Lung (tissue), 12 donors: Measurements from ENCODE around the gene TMEM131. TPM values are rescaled to one million over a fixed set of nuclear protein-coding genes. Genes with fewer than 3 reads are reported as not detected.
"Not testable (repeated sequence)": the region's sequence is repeated elsewhere in the genome, so short reads cannot be mapped to it uniquely, and the experiment has no call there.

ENCODE experiments used
- ATAC-seq: fragments of 200-7000 bp; cut with Tn5 transposase; one replicate; pipeline ENCODE4 v1.9.1; 2020; ENCODE audit warnings: moderate number of reproducible peaks; ENCODE audit not compliant: insufficient read depth, low FRiP score
- DNase-seq, 3 donors: peaks; one replicate each; pipeline ENCODE4 v3.0.0-alpha.2; 2013 to 2017
- H3K27ac ChIP-seq, 2 donors: one replicate each; pipeline ENCODE4 v1.5.1; 2013; ENCODE audit warnings: mild to moderate bottlenecking in 2 of 2, moderate library complexity in 2 of 2, control low read depth in 1 of 2, inconsistent platforms in 1 of 2, low read depth in 1 of 2, low read length in 1 of 2
- H3K27me3 ChIP-seq, 3 donors: one replicate each; pipeline ENCODE4 v1.5.1; 2013; ENCODE audit warnings: low read length in 2 of 3; ENCODE audit not compliant: control insufficient read depth in 3 of 3, insufficient read depth in 3 of 3
- H3K36me3 ChIP-seq, 4 donors: one replicate each; pipeline ENCODE4 v1.5.1; 2013; ENCODE audit warnings: low read length in 4 of 4, mild to moderate bottlenecking in 1 of 4, moderate library complexity in 1 of 4; ENCODE audit not compliant: control insufficient read depth in 4 of 4, insufficient read depth in 4 of 4
- H3K4me1 ChIP-seq, 5 donors: one replicate each; pipeline ENCODE4 v1.5.1; 2013; ENCODE audit warnings: low read length in 5 of 5, mild to moderate bottlenecking in 2 of 5, moderate library complexity in 1 of 5; ENCODE audit not compliant: control insufficient read depth in 5 of 5, insufficient read depth in 5 of 5
- H3K4me3 ChIP-seq: one replicate; pipeline ENCODE4 v1.5.1; 2013; ENCODE audit warnings: mild to moderate bottlenecking, control low read depth, moderate library complexity
- H3K9ac ChIP-seq, 2 donors: one replicate each; pipeline ENCODE4 v1.5.1; 2013; ENCODE audit warnings: low read length in 2 of 2, control low read depth in 1 of 2; ENCODE audit not compliant: insufficient read depth in 1 of 2
- H3K9me3 ChIP-seq, 4 donors: one replicate each; pipeline ENCODE4 v1.5.1; 2013; ENCODE audit warnings: low read length in 3 of 4, mild to moderate bottlenecking in 1 of 4, moderate library complexity in 1 of 4; ENCODE audit not compliant: control insufficient read depth in 4 of 4, insufficient read depth in 3 of 4
- WGBS, 2 donors: extraction: QIAGEN DNeasy Blood & Tissue Kit; methylation state at CpG; one replicate each; pipeline ENCODE4 v1.1.7; 2013; 5-methylcytosine and 5-hydroxymethylcytosine counted together
- polyA plus RNA-seq, 2 donors: library from polyadenylated mRNA; stranded (reverse); fragments of 200-250 nt; gene quantifications; one replicate each; pipeline ENCODE4 v1.2.1, GENCODE V29; 2013
- total RNA-seq, 2 donors: library from RNA; depleted of rRNA in 1 of 2; stranded (reverse); fragments of >200 nt in 1 of 2; gene quantifications; one replicate each; pipeline ENCODE4 v1.2.1, GENCODE V29; 2014 to 2021
- TF ChIP-seq, protein P1 (sequence below): IDR thresholded peaks from 2 replicates; pipeline ENCODE4 v1.5.1; 2012; ENCODE audit warnings: mild to moderate bottlenecking; ENCODE audit errors: control extremely low read depth, extremely low read depth
- donor health status: control.
- donor health status: control.
- donor health status: Bipolar disorder and iron deficiency.
- donor health status: healthy.
- donor health status: DM: yes; HTN: yes; CAD: no.

TMEM131 gene
- total and polyA plus RNA-seq, 4 donors, result 9.3 to 54.0 (median 23.7) TPM

- no peaks in the 10 kb centered on the region for H3K36me3 ChIP-seq
- peaks cover 0 to 9% (median 6%) of the 10 kb centered on the region in 5 donors for H3K4me1 ChIP-seq
- H3K4me3 ChIP-seq, result no peak overlapping the region
- H3K9me3 ChIP-seq, result no peaks in the 10 kb centered on the region
- TF ChIP-seq, protein P1, sequence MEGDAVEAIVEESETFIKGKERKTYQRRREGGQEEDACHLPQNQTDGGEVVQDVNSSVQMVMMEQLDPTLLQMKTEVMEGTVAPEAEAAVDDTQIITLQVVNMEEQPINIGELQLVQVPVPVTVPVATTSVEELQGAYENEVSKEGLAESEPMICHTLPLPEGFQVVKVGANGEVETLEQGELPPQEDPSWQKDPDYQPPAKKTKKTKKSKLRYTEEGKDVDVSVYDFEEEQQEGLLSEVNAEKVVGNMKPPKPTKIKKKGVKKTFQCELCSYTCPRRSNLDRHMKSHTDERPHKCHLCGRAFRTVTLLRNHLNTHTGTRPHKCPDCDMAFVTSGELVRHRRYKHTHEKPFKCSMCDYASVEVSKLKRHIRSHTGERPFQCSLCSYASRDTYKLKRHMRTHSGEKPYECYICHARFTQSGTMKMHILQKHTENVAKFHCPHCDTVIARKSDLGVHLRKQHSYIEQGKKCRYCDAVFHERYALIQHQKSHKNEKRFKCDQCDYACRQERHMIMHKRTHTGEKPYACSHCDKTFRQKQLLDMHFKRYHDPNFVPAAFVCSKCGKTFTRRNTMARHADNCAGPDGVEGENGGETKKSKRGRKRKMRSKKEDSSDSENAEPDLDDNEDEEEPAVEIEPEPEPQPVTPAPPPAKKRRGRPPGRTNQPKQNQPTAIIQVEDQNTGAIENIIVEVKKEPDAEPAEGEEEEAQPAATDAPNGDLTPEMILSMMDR, result no peak
- DNase-seq, result no peak
- no peak for ATAC-seq
- H3K27me3 ChIP-seq, result no peaks in the 10 kb centered on the region
- H3K27ac ChIP-seq, result no peak overlapping the region
- H3K9ac ChIP-seq, result no peak overlapping the region
Measured at GRCh38 chr2:97963079-97963406, 32.7 kb downstream of the TMEM131 start.

DNA sequence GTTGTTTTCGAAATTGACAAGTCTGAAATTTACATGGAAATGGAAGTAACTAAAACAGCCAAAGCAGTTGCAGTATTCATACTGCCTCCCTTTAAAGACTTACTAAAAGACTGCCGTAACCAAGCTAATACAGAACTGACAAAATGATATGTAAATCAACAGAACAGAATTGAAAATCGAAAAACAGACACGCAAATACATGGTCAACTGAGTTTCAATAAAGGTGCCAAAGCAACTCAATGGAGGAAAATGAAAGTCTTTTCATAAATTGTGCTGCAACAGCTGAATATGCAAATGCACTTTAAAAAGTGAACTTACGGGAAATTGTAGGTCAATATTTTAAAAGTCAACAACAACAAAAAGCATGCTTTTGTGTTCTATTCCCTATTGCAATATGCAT lies 34.2 kb downstream of the TMEM131 start:
- TF ChIP-seq, protein P1, result no peak
- no peaks in the 10 kb centered on the region for H3K36me3 ChIP-seq
- no peaks in the 10 kb centered on the region for H3K9me3 ChIP-seq
- H3K4me3 ChIP-seq, result no peak overlapping the region
- 78 to 96% methylated on average over 5 of the region's 5 CpGs for WGBS, 2 donors
- no peak overlapping the region for H3K9ac ChIP-seq
- H3K27me3 ChIP-seq, result no peaks in the 10 kb centered on the region
- H3K4me1 ChIP-seq, result peaks cover 0 to 12% (median 0%) of the 10 kb centered on the region in 5 donors
- DNase-seq (no peak), ATAC-seq (no peak)
- H3K27ac ChIP-seq, result no peak overlapping the region

GRCh38 chr2:97958184-97958583 lies 37.6 kb downstream of the TMEM131 start:
- TF ChIP-seq, protein P1, result no peak
- no peaks in the 10 kb centered on the region for H3K9me3 ChIP-seq
- H3K27ac ChIP-seq, result no peak overlapping the region
- H3K27me3 ChIP-seq, result no peaks in the 10 kb centered on the region
- ATAC-seq (no peak), DNase-seq (no peak)
- H3K9ac ChIP-seq, result no peak overlapping the region
- H3K4me3 ChIP-seq, result no peak overlapping the region
- 81 to 86% methylated on average over 2 of the region's 2 CpGs for WGBS, 2 donors
- peaks cover 0 to 10% (median 0%) of the 10 kb centered on the region in 5 donors for H3K4me1 ChIP-seq
- H3K36me3 ChIP-seq, result no peaks in the 10 kb centered on the region

GRCh38 chr2:97957432-97958183 lies 38.1 kb downstream of the TMEM131 start:
- DNase-seq, result peak in 1 of 3 donors; percentile 22
- 60 to 72% methylated on average over 5 of the region's 5 CpGs for WGBS, 2 donors
- H3K9me3 ChIP-seq, result no peaks in the 10 kb centered on the region
- peaks cover 0 to 10% (median 0%) of the 10 kb centered on the region in 5 donors for H3K4me1 ChIP-seq
- H3K27ac ChIP-seq, result no peak overlapping the region
- no peak for ATAC-seq
- H3K9ac ChIP-seq, result no peak overlapping the region
- no peaks in the 10 kb centered on the region for H3K27me3 ChIP-seq
- TF ChIP-seq, protein P1, result no peak
- no peaks in the 10 kb centered on the region for H3K36me3 ChIP-seq
- no peak overlapping the region for H3K4me3 ChIP-seq

- 91 to 99% methylated on average over 12 to 13 of the region's 13 CpGs for WGBS, 2 donors
- DNase-seq, result not testable (repeated sequence)
Measured at GRCh38 chr2:97956753-97957152, 39.0 kb downstream of the TMEM131 start.

More at GRCh38 chr2:97956753-97957152, 39.0 kb downstream of the TMEM131 start:
- not testable (repeated sequence) for ATAC-seq, H3K4me3 ChIP-seq, H3K27me3 ChIP-seq, H3K9me3 ChIP-seq, H3K27ac ChIP-seq, H3K9ac ChIP-seq, H3K36me3 ChIP-seq
- peaks cover 0 to 10% (median 0%) of the 10 kb centered on the region in 5 donors for H3K4me1 ChIP-seq
